SK-N-MC (cell line): ENCODE measurements around the gene SGF29.

Experiments
- DNase-seq: peaks from one replicate; pipeline ENCODE4 v3.0.0-alpha.2; 2011; ENCODE audit warnings: low read depth, low spot score
- H3K27ac ChIP-seq: fragments of 200-600 bp; sonication (generic); 2 replicates; pipeline ENCODE4 v1.5.1; 2016; ENCODE audit warnings: mixed run types
- H3K36me3 ChIP-seq: fragments of 200-600 bp; sonication (generic); 2 replicates; pipeline ENCODE4 v1.6.1; 2017; ENCODE audit warnings: antibody characterized with exemption, low read length, mixed read lengths; ENCODE audit not compliant: insufficient read depth
- H3K4me3 ChIP-seq: fragments of 200-600 bp; sonication (generic); 2 replicates; pipeline ENCODE4 v1.5.1; 2016
- H3K9ac ChIP-seq: fragments of 200-600 bp; sonication (generic); 2 replicates; pipeline ENCODE4 v1.8.0; 2017; ENCODE audit warnings: mixed run types, mixed read lengths; ENCODE audit not compliant: insufficient read length
- H3K9me3 ChIP-seq: fragments of 200-600 bp; sonication (generic); 2 replicates; pipeline ENCODE4 v1.6.1; 2017; ENCODE audit warnings: low read depth, mild to moderate bottlenecking, antibody characterized with exemption, low read length, moderate library complexity, mixed read lengths
- EZH2 ChIP-seq: fragments of 200-600 bp; sonication (generic); IDR thresholded peaks from one replicate; pipeline ENCODE4 v1.6.1; 2017; ENCODE audit warnings: antibody characterized with exemption
- FOXP2 ChIP-seq: optimal IDR thresholded peaks from 2 replicates; pipeline ENCODE3; 2011; ENCODE audit warnings: mild to moderate bottlenecking, moderate library complexity; ENCODE audit not compliant: insufficient read depth; ENCODE audit errors: extremely low read length, control extremely low read depth
- POLR2AphosphoS5 ChIP-seq: IDR thresholded peaks from 2 replicates; pipeline ENCODE4 v1.6.1; 2012; ENCODE audit warnings: mild to moderate bottlenecking, low read depth, low read length, borderline replicate concordance

The SGF29 gene

GRCh38 chr16:28553776-28554633, at the start of gene SGF29:
TSS of gene SGF29 (plus strand) at chr16:28553920. CDS start at chr16:28581070, 27,150 bp downstream.
- peak; percentile 80 for DNase-seq
- Histone ChIP-seq H3K9ac (peak within 1 kb of the TSS; percentile 99), H3K9me3 (no peaks in the 10 kb centered on the region), H3K36me3 (peaks cover 19% of the 10 kb centered on the region), H3K27ac (peak within 1 kb of the TSS; percentile 99), H3K4me3 (peak within 1 kb of the TSS; percentile 97)
- TF ChIP-seq POLR2AphosphoS5 (peak; percentile 99), FOXP2 (peak; percentile 30), EZH2 (no peak)

GRCh38 chr16:28504707-28505404, 48.9 kb upstream of the SGF29 start:
- no peak for TF ChIP-seq EZH2
- TF ChIP-seq FOXP2 = no peak
- no peak for TF ChIP-seq POLR2AphosphoS5
- DNase-seq = no peak
- Histone ChIP-seq H3K27ac (no peak overlapping the region), H3K36me3 (no peaks in the 10 kb centered on the region), H3K9me3 (no peaks in the 10 kb centered on the region), H3K9ac (no peak overlapping the region), H3K4me3 (no peak overlapping the region)

- Histone ChIP-seq H3K4me3 (no peak overlapping the region), H3K9ac (no peak overlapping the region), H3K9me3 (no peaks in the 10 kb centered on the region), H3K27ac (no peak overlapping the region), H3K36me3 (no peaks in the 10 kb centered on the region)
- DNase-seq = no peak
- no peak for TF ChIP-seq EZH2
- no peak for TF ChIP-seq FOXP2
- no peak for TF ChIP-seq POLR2AphosphoS5
Observed at GRCh38 chr16:28505489-28506137, 48.1 kb upstream of the SGF29 start.

GRCh38 chr16:28511031-28511430, 42.7 kb upstream of the SGF29 start:
- DNase-seq = no peak
- Histone ChIP-seq H3K4me3 (no peak overlapping the region), H3K9me3 (no peaks in the 10 kb centered on the region), H3K9ac (no peak overlapping the region), H3K36me3 (no peaks in the 10 kb centered on the region), H3K27ac (no peak overlapping the region)
- TF ChIP-seq POLR2AphosphoS5 = no peak
- no peak for TF ChIP-seq FOXP2
- no peak for TF ChIP-seq EZH2

DNA sequence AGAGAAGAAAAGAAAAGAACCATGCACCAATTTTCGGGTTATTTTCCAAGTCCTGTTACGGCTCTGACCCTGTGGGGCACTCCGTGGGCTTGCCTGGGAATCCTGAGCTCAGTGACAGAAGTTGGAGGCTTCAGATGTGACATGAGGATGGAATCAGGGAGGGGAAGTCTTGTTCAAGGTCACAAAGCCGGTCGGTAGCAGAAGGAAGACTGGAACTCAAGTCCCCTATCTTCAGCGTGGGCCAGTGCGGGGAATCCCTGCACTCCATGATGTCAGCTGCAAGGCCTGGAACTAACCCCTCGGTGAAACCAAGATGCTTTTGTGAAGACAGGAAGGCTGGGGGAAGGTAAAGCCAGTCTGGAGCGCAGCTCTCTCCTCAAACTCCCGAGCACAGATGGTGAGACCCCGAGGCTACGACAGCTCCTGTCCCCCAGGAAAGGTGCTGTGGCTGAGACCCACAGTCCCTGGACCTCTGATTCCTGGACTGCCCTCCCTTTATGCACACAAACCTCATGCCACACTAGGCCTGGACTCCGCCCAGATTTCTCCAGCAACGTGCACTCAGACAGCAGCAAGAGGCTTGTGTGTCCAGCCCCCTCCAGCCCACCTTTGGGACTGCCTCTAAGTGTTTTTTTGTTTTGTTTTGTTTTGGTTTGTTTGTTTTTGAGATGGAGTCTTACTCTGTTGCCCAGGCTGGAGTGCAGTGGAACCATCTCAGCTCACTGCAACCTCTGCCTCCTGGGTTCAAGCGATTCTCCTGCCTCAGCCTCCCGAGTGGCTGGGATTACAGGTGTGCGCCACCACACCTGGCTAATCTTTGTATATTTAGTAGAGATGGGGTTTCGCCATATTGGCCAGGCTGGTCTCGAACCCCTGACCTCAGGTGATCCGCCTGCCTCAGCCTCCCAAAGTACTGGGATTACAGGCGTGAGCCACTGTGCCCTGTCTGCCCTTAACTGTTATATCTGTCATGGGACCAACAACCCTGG, 41.6 kb upstream of the SGF29 start:
- H3K4me3 ChIP-seq = no peak overlapping the region
- no peak overlapping the region for H3K27ac ChIP-seq
- no peaks in the 10 kb centered on the region for H3K9me3 ChIP-seq
- no peak overlapping the region for H3K9ac ChIP-seq
- no peaks in the 10 kb centered on the region for H3K36me3 ChIP-seq
- TF ChIP-seq FOXP2 (no peak), POLR2AphosphoS5 (no peak), EZH2 (no peak)
- no peak for DNase-seq

- no peak overlapping the region for H3K4me3 ChIP-seq
- TF ChIP-seq FOXP2 (no peak), EZH2 (no peak), POLR2AphosphoS5 (no peak)
- H3K9ac ChIP-seq = no peak overlapping the region
- H3K27ac ChIP-seq = no peak overlapping the region
- no peaks in the 10 kb centered on the region for H3K36me3 ChIP-seq
- no peaks in the 10 kb centered on the region for H3K9me3 ChIP-seq
- no peak for DNase-seq
Observed at GRCh38 chr16:28513484-28514181, 40.1 kb upstream of the SGF29 start.

GRCh38 chr16:28514246-28514645, 39.5 kb upstream of the SGF29 start:
- Histone ChIP-seq H3K27ac (no peak overlapping the region), H3K4me3 (no peak overlapping the region), H3K36me3 (no peaks in the 10 kb centered on the region), H3K9me3 (no peaks in the 10 kb centered on the region), H3K9ac (no peak overlapping the region)
- no peak for TF ChIP-seq FOXP2
- TF ChIP-seq POLR2AphosphoS5 = no peak
- no peak for TF ChIP-seq EZH2
- no peak for DNase-seq
